ENCODE measurements around the gene TRAK1.

TRAK1 gene

DNA sequence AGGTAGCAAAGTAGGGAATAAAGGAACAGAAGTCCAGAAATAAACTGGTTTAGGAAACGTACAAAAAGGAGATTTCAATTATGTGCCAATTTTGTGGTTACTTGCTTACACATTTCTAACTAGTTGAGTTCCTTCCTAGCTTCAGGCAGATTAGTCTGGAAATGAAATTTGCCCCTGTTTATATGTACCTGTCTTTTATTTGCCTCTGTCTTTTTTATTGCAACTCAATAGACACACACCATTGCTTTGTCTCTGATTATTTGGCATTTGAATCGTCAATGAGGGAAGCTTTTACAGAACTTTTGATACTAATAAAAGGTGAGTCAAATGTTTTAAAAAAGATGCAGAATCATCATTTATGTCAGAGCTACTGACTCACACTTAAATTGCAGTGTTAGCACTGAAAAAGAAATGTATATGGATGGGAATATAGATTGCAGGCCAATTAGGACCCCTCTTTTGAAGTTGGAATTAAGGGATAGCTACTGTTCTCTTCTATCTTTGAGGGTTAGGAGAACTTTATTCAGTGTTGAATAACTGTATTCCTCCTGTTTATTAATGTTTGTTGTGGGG lies 60.5 kb downstream of the TRAK1 start:
- DNase-seq (ENCODE audit: low read depth in 2 of 2), result no peak

DNA sequence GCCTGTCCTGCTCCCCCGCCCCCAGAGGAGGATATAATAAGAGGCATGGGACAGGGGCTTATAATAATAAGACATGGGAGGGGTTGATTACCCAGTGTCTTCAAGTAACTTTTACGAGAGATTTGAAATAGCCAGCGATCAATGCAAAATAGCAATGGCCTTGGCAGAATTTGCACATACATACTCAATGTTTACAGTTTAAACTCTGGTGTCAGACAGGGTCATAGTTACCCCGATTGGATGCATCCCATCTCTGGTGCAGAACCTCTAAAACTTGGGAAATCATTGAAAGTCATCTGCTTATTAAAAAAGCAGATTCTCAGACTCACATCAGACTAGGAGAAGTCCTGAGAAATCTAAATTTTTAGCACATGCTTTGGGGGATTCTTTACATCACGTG lies 61.0 kb downstream of the TRAK1 start:
- DNase-seq (ENCODE audit: low read depth in 2 of 2), result no peak

DNA sequence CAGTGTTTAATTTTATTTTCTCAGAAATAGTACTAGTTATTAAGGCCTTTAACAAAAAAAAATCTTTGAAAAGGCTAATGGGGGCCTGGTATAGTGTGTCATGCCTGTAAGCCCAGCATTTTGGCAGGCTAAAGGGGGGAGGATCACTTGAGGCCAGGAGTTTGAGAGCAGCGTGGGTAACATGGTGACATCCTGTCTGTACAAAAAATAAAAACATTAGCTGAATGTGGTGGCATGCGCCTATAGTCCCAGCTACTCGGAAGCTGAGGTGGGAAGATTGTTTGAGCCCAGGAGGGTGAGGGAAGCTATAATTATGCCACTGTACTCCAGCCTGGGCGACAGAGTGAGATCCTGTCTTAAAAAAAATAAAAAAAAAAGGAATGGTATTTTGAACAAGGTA lies 61.9 kb downstream of the TRAK1 start:
- no peak for DNase-seq (ENCODE audit: low read depth in 2 of 2)

DNA sequence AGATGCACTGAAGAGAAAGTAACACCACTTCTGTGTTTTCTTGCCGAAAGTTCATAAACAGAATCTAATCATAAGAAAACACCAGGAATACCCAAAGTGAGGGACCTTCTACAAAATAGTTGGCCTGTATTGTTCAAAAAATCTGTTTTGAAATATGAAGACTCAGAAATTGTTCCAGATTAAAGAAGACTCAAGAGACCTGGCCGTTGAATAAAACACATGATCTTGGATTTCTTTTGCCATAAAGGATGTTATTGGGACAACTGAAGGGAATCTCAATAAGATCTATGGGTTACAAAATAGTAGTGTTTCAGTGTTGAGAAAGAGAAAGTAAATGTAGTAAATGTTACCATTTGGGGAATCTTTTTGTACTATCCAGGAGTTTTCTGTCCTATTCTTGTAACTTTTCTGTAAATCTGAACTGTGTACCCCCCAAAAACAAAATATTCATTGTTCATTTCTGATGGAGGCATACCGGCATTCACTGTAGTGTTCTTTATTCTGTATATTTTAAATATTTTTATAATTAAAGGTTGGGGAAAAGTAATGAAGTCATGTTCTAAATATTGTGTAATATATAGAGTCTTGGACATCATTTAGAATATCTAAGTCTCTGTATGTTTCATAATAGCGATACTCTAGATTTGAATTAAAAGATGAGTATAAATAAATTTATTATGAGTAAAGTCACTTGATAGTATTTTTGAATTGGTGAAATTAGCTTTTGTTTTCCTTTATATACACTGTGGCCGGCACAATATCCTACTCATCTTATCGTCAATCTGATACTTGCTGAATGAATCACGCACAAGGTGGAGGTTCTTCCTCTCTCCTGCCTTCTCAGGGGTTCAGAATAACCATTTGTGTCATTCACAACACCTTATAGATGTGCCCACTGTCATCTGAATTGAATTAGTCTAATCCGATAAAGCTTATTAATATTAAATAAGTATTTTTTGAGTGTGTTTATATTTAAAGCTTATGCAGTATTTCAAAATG lies 66.7 kb downstream of the TRAK1 start:
- no peak for DNase-seq (ENCODE audit: low read depth in 2 of 2)

DNA sequence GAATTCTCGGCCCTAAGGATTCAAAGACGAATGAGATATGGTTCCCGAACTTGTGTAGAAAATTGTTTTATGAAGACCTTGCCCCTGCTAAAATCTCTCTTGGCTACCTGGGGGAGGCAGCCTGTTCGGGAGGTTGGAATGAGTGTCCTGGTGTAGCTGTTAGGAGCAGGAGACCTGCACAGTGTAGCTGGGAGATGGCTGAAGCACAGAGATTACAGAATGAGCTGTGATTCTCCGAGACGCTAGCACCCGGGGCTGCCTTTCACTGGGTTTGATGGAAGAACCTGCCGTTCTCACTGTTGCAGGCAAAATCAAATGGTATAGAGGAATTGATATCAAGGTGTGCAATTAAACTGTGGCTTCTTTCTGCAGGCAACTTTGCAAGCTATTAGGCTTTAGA lies 68.0 kb downstream of the TRAK1 start:
- DNase-seq (ENCODE audit: low read depth in 2 of 2), result no peak

DNA sequence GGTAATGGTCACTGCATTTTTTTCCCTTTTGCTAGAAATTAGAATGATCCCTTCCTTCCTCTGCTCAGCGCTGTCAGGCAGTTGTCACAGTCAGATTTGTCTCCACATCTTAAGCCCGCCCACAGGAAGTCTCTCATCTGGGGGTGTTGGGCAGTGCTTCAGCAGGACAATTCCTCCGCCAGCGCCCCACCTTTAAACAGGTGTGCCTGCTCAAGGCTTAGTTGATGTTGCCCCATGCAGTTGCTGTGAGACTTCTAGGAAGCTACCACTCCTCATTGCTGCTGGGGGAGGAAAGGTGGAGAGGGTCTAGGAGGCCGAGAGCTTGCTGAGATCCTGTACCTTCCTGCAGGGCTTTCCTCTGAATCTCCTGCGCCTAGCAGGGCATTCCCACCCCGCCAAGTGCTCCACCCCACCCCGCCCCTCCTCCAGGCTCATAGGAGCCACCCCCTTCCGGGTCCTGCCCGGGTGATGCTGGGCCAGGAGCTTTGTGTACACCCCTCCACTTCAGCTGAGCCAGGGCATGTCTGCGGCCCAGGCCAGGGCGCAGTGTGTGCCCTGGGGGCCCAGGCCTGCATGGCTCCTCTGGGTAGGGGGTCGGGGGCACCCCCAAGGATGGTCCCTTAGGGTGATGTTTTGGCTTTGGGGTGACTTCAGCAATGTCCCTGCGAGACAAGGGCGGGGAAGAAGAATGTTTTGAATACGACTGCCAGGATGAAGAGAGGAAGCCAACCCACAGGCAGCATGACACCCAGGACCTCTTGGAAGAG lies 68.7 kb downstream of the TRAK1 start:
- peak in 1 of 2 donors; percentile 2 for DNase-seq (ENCODE audit: low read depth in 2 of 2)

DNA sequence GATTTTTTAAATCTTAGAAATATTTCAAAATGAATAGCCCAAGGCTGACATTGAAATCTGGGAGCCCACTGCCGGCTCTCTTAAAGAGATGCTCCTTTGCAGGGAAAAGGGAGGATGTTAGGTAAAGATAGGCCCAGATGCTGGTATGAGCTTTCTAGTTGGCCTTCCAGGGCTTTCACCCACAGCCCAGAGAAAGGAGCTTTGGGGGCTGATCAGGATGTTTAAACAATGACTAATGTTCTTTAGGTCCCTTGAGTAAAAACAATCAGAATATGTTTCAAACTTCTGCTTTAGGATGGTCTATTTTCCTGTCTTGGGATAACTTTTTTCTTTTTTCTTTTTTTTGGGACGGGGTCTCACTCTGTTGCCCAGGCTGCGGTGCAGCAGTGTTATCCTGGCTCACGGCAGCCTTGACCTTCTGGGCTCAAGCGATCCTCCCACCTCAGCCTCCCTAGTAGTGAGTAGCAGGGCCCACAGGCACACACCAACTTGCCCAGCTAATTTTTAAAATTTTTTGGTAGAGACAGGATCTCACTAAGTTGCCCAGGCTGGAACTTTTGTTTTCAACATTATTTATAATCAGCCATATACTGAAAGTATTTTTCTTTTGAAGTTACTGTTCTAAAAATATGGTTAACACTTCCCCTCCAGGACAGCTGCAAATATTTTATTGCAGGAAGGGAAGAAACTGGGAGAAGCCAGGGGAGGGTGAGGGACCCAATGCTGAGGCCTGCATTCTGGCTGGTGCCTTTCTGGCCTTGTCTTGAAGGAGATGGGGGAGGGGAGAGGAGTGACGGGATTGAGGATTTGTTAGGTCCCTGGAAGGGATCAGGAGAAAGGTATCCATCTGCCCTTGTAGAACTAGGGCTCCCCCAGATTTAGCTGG lies 70.1 kb downstream of the TRAK1 start:
- no peak for DNase-seq (ENCODE audit: low read depth in 2 of 2)

DNA sequence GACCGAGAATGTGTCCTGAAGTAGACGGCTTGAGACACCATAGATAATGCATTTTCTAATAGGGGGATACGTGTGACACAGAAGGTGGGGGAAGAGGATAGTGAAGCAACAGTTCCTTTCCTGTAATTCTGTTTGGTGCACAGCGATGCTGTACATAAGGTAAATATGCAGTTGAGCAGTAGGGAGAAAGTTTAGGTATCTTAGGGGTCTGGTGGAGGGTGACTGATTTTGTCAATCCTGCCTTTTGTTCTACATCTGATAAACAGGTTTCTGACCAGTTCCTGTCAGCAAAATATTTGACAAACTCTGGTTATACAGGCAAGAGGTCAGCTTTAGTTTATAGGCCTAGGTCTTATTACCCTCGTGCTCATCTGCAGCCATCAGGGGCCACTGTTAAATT lies 71.3 kb downstream of the TRAK1 start:
- DNase-seq (ENCODE audit: low read depth in 2 of 2), result no peak

DNA sequence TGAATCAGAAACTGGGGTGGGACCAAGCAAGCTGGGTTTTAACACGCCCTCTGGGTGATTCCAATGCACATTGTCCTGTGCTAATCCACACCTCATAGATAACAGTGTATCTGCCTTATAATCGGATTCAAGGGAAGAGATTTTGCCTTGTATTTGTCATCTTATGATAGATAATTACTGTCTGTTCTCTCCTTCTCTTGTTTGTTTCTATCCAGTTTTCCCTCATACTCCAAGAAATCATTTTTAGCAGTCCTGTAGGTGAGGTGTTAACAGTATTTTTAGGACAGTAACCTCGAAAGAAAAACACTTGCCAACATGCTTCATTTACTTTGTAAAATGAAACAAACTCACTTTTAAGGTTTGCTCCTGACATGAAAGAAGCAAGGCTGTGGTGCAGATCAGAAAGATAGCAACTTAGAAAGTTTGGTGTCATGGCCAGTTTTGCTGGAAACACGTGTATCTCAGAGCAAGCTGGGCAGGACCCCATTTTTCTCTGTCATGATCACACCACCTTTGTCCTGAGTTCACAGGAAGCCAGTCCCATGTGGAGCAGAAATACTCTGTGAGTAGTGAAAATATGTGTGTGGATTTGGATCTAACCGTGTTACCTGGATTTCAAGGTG lies 72.6 kb downstream of the TRAK1 start:
- no peak for DNase-seq (ENCODE audit: low read depth in 2 of 2)

DNA sequence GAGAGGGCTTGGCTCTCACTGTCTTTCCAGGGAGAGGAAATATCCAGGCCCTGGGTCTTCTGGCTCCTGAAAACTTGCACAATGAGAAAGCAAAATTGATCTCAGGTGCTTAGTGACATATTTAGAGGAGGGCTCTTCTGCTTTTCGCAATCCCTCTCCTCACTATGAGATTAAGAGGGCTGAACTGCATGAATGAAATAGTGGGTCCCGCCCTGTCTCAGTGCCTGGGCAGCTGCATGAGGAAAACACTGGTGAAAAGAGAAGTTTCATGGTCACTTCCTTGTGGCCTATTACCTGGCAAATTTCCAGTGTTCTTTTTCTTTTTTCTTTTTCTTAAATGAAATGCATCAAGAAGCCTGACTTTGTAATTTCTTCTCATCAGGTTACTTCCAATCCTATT lies 73.5 kb downstream of the TRAK1 start:
- DNase-seq (ENCODE audit: low read depth in 2 of 2), result no peak

DNA sequence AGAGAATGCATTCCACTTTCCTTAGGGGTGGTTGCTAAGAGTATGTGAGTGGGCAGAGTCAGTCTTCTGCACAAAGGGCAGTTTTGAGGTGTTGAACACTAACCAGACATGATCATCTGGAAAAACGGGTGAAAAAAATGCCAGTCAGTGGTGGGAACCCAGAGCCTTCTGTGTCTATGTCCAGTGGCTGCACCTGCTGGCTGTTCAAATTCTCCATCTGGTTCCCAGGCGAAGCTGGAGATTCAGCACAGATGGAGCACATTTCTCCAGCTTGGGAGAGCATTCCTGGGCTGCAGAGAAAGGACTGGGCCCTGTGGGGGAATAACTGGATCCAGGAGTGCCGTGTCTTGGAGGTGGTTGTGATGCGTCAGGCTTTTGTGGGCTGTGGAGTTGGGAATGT lies 74.1 kb downstream of the TRAK1 start:
- no peak for DNase-seq (ENCODE audit: low read depth in 2 of 2)

DNA sequence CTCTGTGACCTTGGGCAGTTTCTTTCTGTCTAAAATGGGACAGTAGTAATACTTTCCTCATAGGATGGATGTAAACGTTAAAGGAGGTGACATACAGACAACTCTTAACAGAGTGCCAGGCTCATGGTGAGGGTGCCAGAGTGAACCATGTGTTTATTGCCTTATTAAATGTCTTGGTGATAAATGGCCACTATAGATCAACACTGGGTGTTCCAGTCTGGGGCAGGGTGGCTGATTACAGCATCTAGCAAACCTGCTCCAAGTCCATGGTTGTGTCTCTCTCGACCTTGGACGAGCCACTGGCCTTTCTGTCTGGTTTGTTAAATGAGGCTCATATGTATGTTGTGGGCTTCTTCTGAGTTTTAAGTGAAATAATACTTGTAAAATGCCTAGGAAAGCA lies 75.1 kb downstream of the TRAK1 start:
- DNase-seq (ENCODE audit: low read depth in 2 of 2), result no peak

DNA sequence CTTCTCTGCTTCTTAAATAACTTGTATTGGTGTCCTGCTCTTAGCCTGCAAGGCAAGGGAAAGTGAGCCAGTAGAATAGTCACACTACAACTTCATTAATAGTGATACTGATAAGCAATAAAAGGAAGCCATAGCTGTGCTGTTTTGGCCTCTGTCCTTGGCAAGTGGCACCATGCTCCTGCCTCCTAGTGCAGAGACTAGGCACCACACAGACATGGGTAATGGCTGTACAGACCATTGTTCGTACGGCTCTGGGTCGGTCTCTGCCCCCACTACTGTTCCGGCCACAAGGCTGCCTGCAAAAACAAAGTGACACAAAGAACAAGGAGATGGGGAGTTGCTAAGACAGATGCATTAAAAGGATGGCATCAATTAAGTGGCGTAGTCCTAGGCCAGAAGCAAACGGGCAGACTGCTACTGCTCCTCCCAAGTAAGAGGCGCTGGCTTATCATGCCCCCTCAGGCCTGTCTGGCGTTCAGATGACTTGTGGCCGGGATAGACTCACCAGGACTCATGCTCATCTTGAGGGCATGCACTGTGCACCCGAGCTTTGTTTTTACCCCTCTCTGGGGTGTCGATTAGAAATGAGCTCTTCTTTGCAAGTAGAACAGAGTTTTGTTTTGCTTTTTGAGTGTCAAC lies 75.6 kb downstream of the TRAK1 start:
- DNase-seq (ENCODE audit: low read depth in 2 of 2), result no peak

DNA sequence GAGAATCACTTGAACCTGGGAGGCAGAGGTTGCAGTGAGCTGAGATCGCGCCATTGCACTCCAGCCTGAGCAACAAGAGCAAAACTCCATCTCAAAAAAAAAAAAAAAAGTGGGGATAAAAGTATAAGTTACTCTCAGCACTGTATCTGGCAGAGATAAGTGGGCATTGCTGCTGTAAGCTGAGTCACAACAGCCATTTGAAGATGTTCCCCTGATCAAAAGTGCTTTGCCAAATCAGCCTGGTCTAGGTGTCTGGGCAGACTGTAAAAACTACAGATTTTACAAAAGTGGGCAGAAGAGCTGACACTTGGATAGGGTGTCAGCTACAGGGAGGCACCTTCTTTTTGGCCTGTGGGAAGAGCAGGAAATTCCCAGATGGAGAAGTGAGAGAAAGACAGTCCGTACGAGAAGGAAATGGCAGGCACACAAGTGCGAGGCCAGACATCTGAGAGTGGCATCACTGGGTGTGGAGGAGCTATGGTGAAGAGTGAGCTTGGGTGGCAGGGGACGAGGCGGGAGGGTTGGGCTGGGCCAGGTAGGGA lies 78.5 kb downstream of the TRAK1 start:
- DNase-seq (ENCODE audit: low read depth in 2 of 2), result no peak

DNA sequence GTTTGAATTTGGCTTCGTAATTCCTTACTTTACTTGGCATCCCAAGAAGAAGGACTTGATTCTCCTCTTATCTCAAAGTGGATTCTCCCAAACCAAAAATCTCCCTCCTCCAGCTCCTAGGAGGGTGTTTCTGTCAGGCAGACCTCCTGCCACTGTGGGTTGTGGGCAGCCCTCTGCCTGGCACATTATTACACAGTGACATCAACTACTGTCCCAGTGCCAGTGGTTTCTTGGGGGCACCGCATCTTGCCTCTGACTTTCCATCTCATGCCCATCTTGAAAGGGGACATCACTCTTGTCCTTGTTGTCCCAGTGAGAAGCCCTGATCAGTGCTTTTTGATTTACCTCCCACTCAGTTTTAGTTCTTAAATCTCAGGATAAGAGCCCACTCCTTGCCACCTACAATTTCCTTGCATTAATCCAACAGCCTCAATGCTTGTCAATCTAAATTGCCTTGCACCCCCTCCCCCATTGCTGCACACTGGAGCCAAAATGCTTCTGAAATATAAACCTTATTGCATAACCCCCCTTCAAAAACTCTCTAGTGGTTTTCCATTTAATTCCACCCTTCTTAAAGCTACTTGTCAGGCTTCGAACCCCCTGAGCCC lies 81.0 kb downstream of the TRAK1 start:
- DNase-seq (ENCODE audit: low read depth in 2 of 2), result no peak

DNA sequence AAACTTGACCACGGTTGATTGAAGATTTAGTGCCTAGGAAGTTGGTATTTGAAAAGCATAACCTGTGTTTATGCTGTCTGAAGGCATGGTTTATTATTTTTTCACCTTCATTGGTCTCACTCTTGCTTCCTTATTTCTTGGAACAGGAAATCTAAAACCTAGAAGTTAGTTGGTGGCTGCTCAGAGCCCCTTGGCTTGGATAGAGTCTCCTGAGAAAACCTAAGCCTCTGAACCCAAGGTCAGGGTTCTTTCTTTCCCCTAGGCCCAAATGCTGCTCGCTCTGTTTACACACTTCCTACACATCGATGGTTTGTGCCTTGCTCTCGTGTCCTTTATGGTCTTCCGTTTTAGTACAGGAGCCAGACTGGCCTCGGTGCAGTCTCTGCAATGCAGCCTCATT lies 82.2 kb downstream of the TRAK1 start:
- no peak for DNase-seq (ENCODE audit: low read depth in 2 of 2)

DNA sequence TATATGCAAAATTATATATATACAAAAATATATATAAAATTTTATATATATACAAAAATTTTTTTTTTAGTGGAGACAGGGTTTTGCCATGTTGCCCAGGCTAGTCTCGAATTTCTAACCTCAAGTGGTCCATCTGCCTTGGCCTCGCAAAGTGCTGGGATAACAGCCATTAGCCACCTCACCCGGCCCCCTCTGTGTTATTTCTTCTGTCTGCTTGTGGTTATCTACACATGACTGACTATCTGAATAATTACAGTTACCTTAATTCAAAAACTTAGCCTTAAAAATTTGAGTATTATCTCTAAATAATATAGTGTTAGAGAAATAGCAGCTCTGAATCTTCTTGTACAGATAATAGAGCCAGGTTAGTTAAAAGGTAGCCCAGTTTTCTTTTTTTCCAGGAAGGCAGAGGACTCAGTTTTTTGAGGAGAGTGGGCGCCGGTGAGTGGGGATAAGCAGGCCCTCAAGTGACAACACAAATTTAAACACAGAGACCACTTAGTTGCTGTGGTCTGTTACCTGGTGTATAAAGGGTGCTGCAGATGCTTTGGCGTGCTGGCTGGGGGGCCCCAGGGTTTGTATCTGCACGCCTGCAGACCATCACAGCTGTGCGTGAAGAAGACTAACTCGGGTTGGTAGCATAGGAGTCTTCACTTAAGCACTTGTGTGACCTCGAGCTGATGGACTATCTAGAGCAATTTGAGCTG lies 83.7 kb downstream of the TRAK1 start:
- DNase-seq (ENCODE audit: low read depth in 2 of 2), result no peak

DNA sequence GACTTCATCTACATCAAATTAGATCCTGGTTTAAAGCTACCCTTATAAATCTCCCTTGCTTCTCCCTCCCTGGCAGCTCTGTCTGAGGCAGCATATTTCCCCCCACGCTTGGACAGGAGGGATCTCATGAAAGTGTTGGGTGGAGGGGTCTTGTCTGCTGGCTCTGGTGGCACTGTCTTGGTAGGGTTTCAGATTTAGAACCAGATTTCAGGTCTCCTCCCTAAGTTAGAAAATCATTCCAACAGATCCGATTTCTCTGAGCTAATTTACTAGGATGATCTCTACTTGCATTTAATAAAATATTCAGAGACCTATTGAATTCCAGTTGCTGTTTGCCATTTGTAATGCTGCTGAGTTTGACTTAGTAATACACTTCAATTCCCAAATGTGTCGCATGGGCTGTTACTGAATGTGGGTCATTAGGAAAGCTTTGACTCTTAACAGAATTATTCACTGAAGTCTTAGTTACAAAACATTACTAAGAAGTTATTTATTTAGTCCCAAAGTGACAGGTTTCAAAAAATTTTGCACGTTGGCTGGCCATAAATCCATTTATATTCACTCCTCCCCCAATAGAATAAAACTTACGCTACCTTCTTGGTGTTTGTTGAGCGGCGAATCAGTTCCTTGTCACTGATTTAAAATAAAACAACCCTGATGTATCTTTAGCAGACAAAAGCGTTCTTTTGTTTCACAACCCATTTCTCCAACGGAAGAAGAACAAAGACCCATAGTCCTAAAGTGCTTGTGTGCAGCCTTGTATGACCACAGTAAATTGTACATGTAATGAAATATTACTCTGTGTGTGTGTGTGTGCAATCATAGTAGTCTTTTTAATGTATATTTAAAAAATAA lies 84.5 kb downstream of the TRAK1 start:
- no peak for DNase-seq (ENCODE audit: low read depth in 2 of 2)

Measured in stimulated activated CD4-positive, alpha-beta T cell treated with anti-CD3 and anti-CD28 coated beads, Interleukin-4, amount 100 ng/mL, for 48 hours (primary cell).